Type B pancreatic cell (in vitro differentiated cells): ENCODE data around the gene SCAF4. TPM values are rescaled to one million over a fixed set of nuclear protein-coding genes. Genes with fewer than 3 reads are reported as not detected.

ENCODE experiments used
- DNase-seq: peaks from one replicate; pipeline ENCODE4 v3.0.0; 2021; ENCODE audit warnings: mixed read lengths; ENCODE audit not compliant: unreplicated experiment; ENCODE audit errors: extremely low spot score
- H3K27ac Mint-ChIP-seq: 2 replicates; pipeline ENCODE4 v1.8.0; 2021; ENCODE audit warnings: mild to moderate bottlenecking, mixed read lengths
- H3K27me3 Mint-ChIP-seq: 2 replicates; pipeline ENCODE4 v1.8.0; 2021; ENCODE audit warnings: mixed read lengths
- H3K36me3 Mint-ChIP-seq: 2 replicates; pipeline ENCODE4 v1.8.0; 2021; ENCODE audit warnings: mixed read lengths
- H3K4me1 Mint-ChIP-seq: one replicate; pipeline ENCODE4 v1.8.0; 2021; ENCODE audit warnings: mixed read lengths; ENCODE audit not compliant: unreplicated experiment
- H3K4me3 Mint-ChIP-seq: 2 replicates; pipeline ENCODE4 v1.8.0; 2021; ENCODE audit warnings: mild to moderate bottlenecking, mixed read lengths
- H3K9me3 Mint-ChIP-seq: 2 replicates; pipeline ENCODE4 v1.8.0; 2021; ENCODE audit warnings: mixed read lengths
- CTCF ChIP-seq: fragments of 200-600 bp; sonication (generic); conservative IDR thresholded peaks from 2 replicates; pipeline ENCODE4 v1.5.0; 2021; ENCODE audit warnings: antibody characterized with exemption, mild to moderate bottlenecking
- total RNA-seq: library from RNA; stranded (reverse); gene quantifications from 2 replicates; pipeline ENCODE4 v1.2.1, GENCODE V29; 2021; ENCODE audit warnings: low replicate concordance

The SCAF4 gene
- total RNA-seq, 1 donor from 2014 or later = 53.2 TPM

- TF ChIP-seq CTCF = no peak
- no peak for DNase-seq
- Mint-ChIP-seq H3K9me3 (no peaks in the 10 kb centered on the region), H3K4me3 (no peak overlapping the region), H3K27ac (no peak overlapping the region), H3K4me1 (peaks cover 38% of the 10 kb centered on the region), H3K36me3 (no peaks in the 10 kb centered on the region), H3K27me3 (no peaks in the 10 kb centered on the region)
These were observed 21.3 kb downstream of the SCAF4 start for GRCh38 chr21:31710586-31710985.

GRCh38 chr21:31708541-31708940 is 23.4 kb downstream of the SCAF4 start:
- Mint-ChIP-seq H3K36me3 (no peaks in the 10 kb centered on the region), H3K4me1 (peaks cover 25% of the 10 kb centered on the region), H3K4me3 (no peak overlapping the region), H3K9me3 (no peaks in the 10 kb centered on the region), H3K27me3 (no peaks in the 10 kb centered on the region), H3K27ac (no peak overlapping the region)
- DNase-seq = no peak
- no peak for TF ChIP-seq CTCF

DNA sequence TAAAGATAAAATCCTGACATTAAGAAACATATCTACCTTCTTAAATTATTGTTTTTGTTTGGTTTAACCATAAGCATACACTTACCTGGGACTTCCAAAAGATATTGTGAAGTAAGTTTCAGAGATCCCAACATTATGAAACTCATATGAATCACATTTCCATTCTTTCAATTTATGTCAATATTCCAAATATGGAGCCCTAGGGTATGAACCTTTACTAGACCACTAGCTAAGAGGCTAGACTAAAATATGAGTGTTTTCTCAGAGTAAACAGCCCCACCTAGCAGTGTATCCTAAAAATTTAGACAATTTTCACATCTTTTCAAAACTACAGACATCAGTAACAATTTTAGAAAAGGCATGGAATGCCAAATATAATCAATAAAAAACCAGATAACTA is 24.4 kb downstream of the SCAF4 start:
- Mint-ChIP-seq H3K27ac (no peak overlapping the region), H3K9me3 (no peaks in the 10 kb centered on the region), H3K4me1 (peaks cover 18% of the 10 kb centered on the region), H3K4me3 (no peak overlapping the region), H3K36me3 (peaks cover 5% of the 10 kb centered on the region), H3K27me3 (no peaks in the 10 kb centered on the region)
- no peak for TF ChIP-seq CTCF
- DNase-seq = no peak

GRCh38 chr21:31706562-31706961 is 25.4 kb downstream of the SCAF4 start:
- no peaks in the 10 kb centered on the region for H3K27me3 Mint-ChIP-seq
- H3K36me3 Mint-ChIP-seq = peaks cover 11% of the 10 kb centered on the region
- no peaks in the 10 kb centered on the region for H3K9me3 Mint-ChIP-seq
- no peak for TF ChIP-seq CTCF
- DNase-seq = no peak
- peak overlapping the region; percentile 1 for H3K4me3 Mint-ChIP-seq
- peaks cover 18% of the 10 kb centered on the region for H3K4me1 Mint-ChIP-seq
- H3K27ac Mint-ChIP-seq = no peak overlapping the region

DNA sequence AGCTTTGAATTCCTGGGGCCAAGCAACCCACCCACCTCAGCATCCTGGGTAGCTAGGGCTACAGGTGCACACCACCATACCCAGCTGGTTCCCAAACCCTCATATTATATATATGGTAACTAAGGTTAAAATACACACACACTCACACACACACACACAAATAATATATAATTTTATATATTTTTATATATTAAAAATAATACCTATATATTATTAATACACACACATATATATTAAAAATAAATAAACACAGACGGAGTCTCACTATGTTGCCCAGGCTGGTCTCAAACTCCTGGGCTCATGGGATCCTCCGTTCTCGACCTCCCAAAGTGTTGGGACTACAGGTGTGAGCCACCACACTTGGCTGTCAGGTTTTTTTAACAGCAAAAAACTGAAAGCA is 31.9 kb downstream of the SCAF4 start:
- peaks cover 40% of the 10 kb centered on the region for H3K36me3 Mint-ChIP-seq
- DNase-seq = no peak

More for the DNA sequence above, 31.9 kb downstream of the SCAF4 start:
- no peak overlapping the region for H3K4me3 Mint-ChIP-seq
- H3K4me1 Mint-ChIP-seq = no peaks in the 10 kb centered on the region
- H3K9me3 Mint-ChIP-seq = no peaks in the 10 kb centered on the region
- no peaks in the 10 kb centered on the region for H3K27me3 Mint-ChIP-seq
- TF ChIP-seq CTCF = no peak
- no peak overlapping the region for H3K27ac Mint-ChIP-seq
